HFF-Myc (cell line): ENCODE measurements around the gene GPR176.

Experiments
- DNase-seq: peaks from one replicate; pipeline ENCODE4 v3.0.0-alpha.2; 2011; ENCODE audit warnings: low read depth; ENCODE audit errors: extremely low read depth
- H3K4me3 ChIP-seq: replicated peaks from 2 replicates; pipeline ENCODE4 v1.5.1; 2011; ENCODE audit warnings: low read depth, mild to moderate bottlenecking, control low read depth, low read length
- CTCF ChIP-seq: IDR thresholded peaks from 2 replicates; pipeline ENCODE4 v1.5.1; 2012; ENCODE audit warnings: mild to moderate bottlenecking, low read depth, low read length, control low read depth; ENCODE audit errors: missing control alignments

GPR176 gene

GRCh38 chr15:39797407-39797806 lies 122.7 kb downstream of the GPR176 start:
- TF ChIP-seq CTCF, result no peak
- no peak for DNase-seq
- no peak overlapping the region for H3K4me3 ChIP-seq

GRCh38 chr15:39796601-39797000 lies 123.5 kb downstream of the GPR176 start:
- TF ChIP-seq CTCF, result no peak
- no peak overlapping the region for H3K4me3 ChIP-seq
- DNase-seq, result no peak

DNA sequence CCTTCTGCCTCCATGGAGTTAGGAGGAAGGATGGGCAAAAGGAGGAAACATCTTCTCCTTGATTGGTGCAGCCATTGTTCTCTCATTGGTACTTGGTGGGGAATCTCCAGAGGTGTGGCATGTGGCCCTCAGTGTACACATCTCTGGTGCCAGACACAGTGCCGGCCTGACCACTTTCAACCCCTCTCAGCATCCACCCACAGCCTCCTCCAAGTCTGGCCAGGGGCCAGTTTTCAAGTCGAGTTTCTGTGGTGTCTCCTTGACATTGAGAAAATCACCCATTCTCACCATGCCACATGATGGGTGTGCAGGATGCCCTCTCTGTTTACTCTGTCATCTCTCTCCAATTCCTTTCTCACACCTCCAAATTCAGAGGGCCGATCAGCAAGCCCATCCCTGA lies 124.6 kb downstream of the GPR176 start:
- DNase-seq, result no peak

DNA sequence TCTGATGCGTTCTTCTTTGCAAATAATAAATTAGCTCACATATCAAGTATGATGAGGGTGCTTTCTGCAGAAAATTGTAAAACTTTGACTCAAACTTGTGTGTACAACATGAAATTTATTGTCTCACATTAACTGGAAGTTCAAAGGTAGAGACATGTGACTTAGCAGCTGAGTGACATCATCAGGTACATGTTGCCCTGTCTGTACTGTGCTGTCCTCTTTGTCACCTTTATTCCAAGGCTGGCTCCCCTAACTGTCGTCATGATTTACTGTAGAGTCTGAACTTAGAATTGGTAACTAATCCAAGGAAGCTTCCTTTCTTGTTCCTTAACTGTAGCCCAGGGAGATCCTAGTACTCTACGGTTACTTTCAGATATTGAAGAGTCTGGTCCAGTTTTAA lies 125.1 kb downstream of the GPR176 start:
- no peak for DNase-seq
- TF ChIP-seq CTCF, result no peak
- no peak overlapping the region for H3K4me3 ChIP-seq

More for the DNA sequence above, 124.6 kb downstream of the GPR176 start:
- no peak for TF ChIP-seq CTCF
- H3K4me3 ChIP-seq, result no peak overlapping the region

GRCh38 chr15:39793923-39794322 lies 126.1 kb downstream of the GPR176 start:
- H3K4me3 ChIP-seq, result no peak overlapping the region

GRCh38 chr15:39792844-39793335 lies 127.2 kb downstream of the GPR176 start:
- TF ChIP-seq CTCF, result no peak
- DNase-seq, result no peak
- H3K4me3 ChIP-seq, result no peak overlapping the region

More at GRCh38 chr15:39793923-39794322, 126.1 kb downstream of the GPR176 start:
- no peak for DNase-seq
- TF ChIP-seq CTCF, result no peak
